Neural cell (in vitro differentiated cells): ENCODE measurements around the gene NAP1L5. TPM values are rescaled to one million over a fixed set of nuclear protein-coding genes. Genes with fewer than 3 reads are reported as not detected.

Experiments
- H2AFZ ChIP-seq: fragments of 200-600, 300-800 bp; sonication (generic), shearing (Covaris generic); 2 replicates; pipeline ENCODE4 v1.6.0; 2014; ENCODE audit warnings: low read depth, mild to moderate bottlenecking, antibody characterized with exemption, low read length, moderate library complexity
- H3F3A ChIP-seq: fragments of 200-600 bp; shearing (Covaris generic); 2 replicates; pipeline ENCODE4 v1.6.1; 2016; ENCODE audit warnings: mild to moderate bottlenecking, moderate library complexity, mixed read lengths, antibody characterized with exemption, low read length; ENCODE audit not compliant: insufficient read depth, poor library complexity, severe bottlenecking
- H3K27ac ChIP-seq: fragments of 200-600, 300-800 bp; sonication (generic), shearing (Covaris generic); 2 replicates; pipeline ENCODE4 v1.5.1; 2014; ENCODE audit warnings: mild to moderate bottlenecking, low read length, moderate library complexity
- H3K27me3 ChIP-seq: fragments of 300-800, 200-600 bp; sonication (generic), shearing (Covaris generic); 2 replicates; pipeline ENCODE4 v1.6.0; 2014; ENCODE audit warnings: mild to moderate bottlenecking, low read depth, low read length, moderate library complexity; ENCODE audit not compliant: insufficient read depth
- H3K36me3 ChIP-seq: fragments of 300-800, 200-600 bp; sonication (generic), shearing (Covaris generic); 2 replicates; pipeline ENCODE4 v1.5.1; 2014; ENCODE audit warnings: mild to moderate bottlenecking, antibody characterized with exemption, low read length, moderate library complexity; ENCODE audit not compliant: insufficient read depth
- H3K4me2 ChIP-seq: fragments of 300-800, 200-600 bp; sonication (generic), shearing (Covaris generic); 2 replicates; pipeline ENCODE4 v1.6.0; 2014; ENCODE audit warnings: mild to moderate bottlenecking, low read length
- H3K4me3 ChIP-seq: fragments of 300-800, 200-600 bp; sonication (generic), shearing (Covaris generic); 2 replicates; pipeline ENCODE4 v1.5.1; 2014; ENCODE audit warnings: mild to moderate bottlenecking, low read length, moderate library complexity
- H3K79me2 ChIP-seq: fragments of 200-600 bp; shearing (Covaris generic); replicated peaks from 2 replicates; pipeline ENCODE4 v1.6.0; 2014; ENCODE audit warnings: mild to moderate bottlenecking, low read length, moderate library complexity; ENCODE audit not compliant: insufficient read depth
- H3K9ac ChIP-seq: fragments of 300-800, 200-600 bp; sonication (generic), shearing (Covaris generic); 2 replicates; pipeline ENCODE4 v1.6.1; 2016; ENCODE audit warnings: mild to moderate bottlenecking, low read length, mixed read lengths
- H3K9me2 ChIP-seq: fragments of 200-600 bp; shearing (Covaris generic); 2 replicates; pipeline ENCODE4 v1.6.1; 2016; ENCODE audit warnings: mild to moderate bottlenecking, low read length, mixed read lengths; ENCODE audit not compliant: insufficient read depth
- H3K9me3 ChIP-seq: fragments of 200-600, 300-800 bp; sonication (generic), shearing (Covaris generic); 2 replicates; pipeline ENCODE4 v1.6.1; 2016; ENCODE audit warnings: mild to moderate bottlenecking, mixed run types, low read length, moderate library complexity, mixed read lengths
- H4K20me1 ChIP-seq: fragments of 200-600 bp; shearing (Covaris generic); 2 replicates; pipeline ENCODE4 v1.6.1; 2016; ENCODE audit warnings: mild to moderate bottlenecking, mixed run types; ENCODE audit not compliant: insufficient read depth
- EP300 ChIP-seq: fragments of 450-650 bp; conservative IDR thresholded peaks from 2 replicates; pipeline ENCODE4 v1.6.1; 2014; ENCODE audit warnings: antibody characterized with exemption, mild to moderate bottlenecking, moderate library complexity; ENCODE audit not compliant: poor library complexity, severe bottlenecking
- EZH2 ChIP-seq: fragments of 200-600, 300-800 bp; shearing (Covaris generic), sonication (generic); IDR thresholded peaks from 2 replicates; pipeline ENCODE4 v1.6.1; 2014; ENCODE audit warnings: antibody characterized with exemption, low read length, borderline replicate concordance, mild to moderate bottlenecking; ENCODE audit not compliant: insufficient read depth, poor library complexity, severe bottlenecking
- MXI1 ChIP-seq: fragments of 450-650 bp; conservative IDR thresholded peaks from 2 replicates; pipeline ENCODE4 v1.6.1; 2014; ENCODE audit warnings: antibody characterized with exemption, mild to moderate bottlenecking; ENCODE audit not compliant: poor library complexity, severe bottlenecking
- POLR2AphosphoS5 ChIP-seq: IDR thresholded peaks from 2 replicates; pipeline ENCODE4 v1.6.1; 2012
- RAD21 ChIP-seq: fragments of 450-650 bp; conservative IDR thresholded peaks from 2 replicates; pipeline ENCODE4 v1.6.1; 2014; ENCODE audit warnings: antibody characterized with exemption, mild to moderate bottlenecking, moderate library complexity
- SMC3 ChIP-seq: fragments of 450-650 bp; conservative IDR thresholded peaks from 2 replicates; pipeline ENCODE4 v1.6.1; 2014; ENCODE audit warnings: antibody characterized with exemption, mild to moderate bottlenecking, moderate library complexity; ENCODE audit not compliant: poor library complexity
- TAF1 ChIP-seq: IDR thresholded peaks from 2 replicates; pipeline ENCODE4 v1.6.1; 2012; ENCODE audit warnings: low read depth
- polyA plus RNA-seq: library from polyadenylated mRNA; depleted of rRNA; stranded (reverse); fragments of >200 nt; gene quantifications from 2 replicates; pipeline ENCODE4 v1.2.3, GENCODE V29; 2014
- TF ChIP-seq, protein P1 (sequence below): fragments of 450-650 bp; IDR thresholded peaks from 2 replicates; pipeline ENCODE4 v1.5.1; 2014; ENCODE audit warnings: antibody characterized with exemption, mild to moderate bottlenecking, moderate library complexity; ENCODE audit not compliant: poor library complexity, severe bottlenecking
- TF ChIP-seq, protein P2 (sequence below): IDR thresholded peaks from 2 replicates; pipeline ENCODE4 v1.6.1; 2012; ENCODE audit warnings: borderline replicate concordance

The NAP1L5 gene
- polyA plus RNA-seq, 1 donor from 2014 or later, result 53.1 TPM

DNA sequence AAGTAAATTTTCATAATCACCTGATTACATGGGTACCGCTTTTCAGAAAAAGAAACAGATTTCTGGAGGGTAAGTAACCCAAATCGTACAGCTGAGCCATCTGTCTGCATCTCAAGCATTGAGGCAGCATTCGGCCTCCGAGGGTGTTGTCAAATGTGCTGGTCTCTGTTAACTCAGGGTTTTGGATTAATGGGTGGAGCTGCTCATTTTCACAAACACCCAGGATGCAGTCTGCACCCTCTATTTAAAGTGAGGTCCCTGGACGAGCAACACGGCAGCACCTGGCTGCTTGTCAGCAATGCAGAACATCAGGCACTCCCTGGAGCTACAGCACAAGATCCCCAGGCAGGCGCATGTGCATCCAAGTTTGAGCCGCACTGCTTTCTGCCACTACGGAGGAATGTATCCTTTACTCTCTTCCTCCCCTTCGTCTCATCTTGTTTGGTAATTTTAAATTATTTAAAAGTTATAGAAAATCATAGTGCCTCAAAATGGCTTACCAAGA lies 24.7 kb upstream of the NAP1L5 start:
- Histone ChIP-seq H3K4me2 (no peak overlapping the region), H3K79me2 (no peaks in the 10 kb centered on the region), H3K9me2 (no peaks in the 10 kb centered on the region), H3F3A (no peaks in the 10 kb centered on the region), H3K4me3 (no peak overlapping the region), H2AFZ (no peak overlapping the region), H3K27ac (no peak overlapping the region), H3K36me3 (peaks cover 26% of the 10 kb centered on the region), H3K9me3 (no peaks in the 10 kb centered on the region), H4K20me1 (no peaks in the 10 kb centered on the region), H3K27me3 (no peaks in the 10 kb centered on the region), H3K9ac (no peak overlapping the region)
- TF ChIP-seq TAF1, result no peak
- TF ChIP-seq RAD21, result no peak
- no peak for TF ChIP-seq POLR2AphosphoS5
- no peak for TF ChIP-seq EP300
- TF ChIP-seq, protein P1, sequence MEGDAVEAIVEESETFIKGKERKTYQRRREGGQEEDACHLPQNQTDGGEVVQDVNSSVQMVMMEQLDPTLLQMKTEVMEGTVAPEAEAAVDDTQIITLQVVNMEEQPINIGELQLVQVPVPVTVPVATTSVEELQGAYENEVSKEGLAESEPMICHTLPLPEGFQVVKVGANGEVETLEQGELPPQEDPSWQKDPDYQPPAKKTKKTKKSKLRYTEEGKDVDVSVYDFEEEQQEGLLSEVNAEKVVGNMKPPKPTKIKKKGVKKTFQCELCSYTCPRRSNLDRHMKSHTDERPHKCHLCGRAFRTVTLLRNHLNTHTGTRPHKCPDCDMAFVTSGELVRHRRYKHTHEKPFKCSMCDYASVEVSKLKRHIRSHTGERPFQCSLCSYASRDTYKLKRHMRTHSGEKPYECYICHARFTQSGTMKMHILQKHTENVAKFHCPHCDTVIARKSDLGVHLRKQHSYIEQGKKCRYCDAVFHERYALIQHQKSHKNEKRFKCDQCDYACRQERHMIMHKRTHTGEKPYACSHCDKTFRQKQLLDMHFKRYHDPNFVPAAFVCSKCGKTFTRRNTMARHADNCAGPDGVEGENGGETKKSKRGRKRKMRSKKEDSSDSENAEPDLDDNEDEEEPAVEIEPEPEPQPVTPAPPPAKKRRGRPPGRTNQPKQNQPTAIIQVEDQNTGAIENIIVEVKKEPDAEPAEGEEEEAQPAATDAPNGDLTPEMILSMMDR, result no peak
- no peak for TF ChIP-seq EZH2
- no peak for TF ChIP-seq SMC3
- TF ChIP-seq, protein P2, sequence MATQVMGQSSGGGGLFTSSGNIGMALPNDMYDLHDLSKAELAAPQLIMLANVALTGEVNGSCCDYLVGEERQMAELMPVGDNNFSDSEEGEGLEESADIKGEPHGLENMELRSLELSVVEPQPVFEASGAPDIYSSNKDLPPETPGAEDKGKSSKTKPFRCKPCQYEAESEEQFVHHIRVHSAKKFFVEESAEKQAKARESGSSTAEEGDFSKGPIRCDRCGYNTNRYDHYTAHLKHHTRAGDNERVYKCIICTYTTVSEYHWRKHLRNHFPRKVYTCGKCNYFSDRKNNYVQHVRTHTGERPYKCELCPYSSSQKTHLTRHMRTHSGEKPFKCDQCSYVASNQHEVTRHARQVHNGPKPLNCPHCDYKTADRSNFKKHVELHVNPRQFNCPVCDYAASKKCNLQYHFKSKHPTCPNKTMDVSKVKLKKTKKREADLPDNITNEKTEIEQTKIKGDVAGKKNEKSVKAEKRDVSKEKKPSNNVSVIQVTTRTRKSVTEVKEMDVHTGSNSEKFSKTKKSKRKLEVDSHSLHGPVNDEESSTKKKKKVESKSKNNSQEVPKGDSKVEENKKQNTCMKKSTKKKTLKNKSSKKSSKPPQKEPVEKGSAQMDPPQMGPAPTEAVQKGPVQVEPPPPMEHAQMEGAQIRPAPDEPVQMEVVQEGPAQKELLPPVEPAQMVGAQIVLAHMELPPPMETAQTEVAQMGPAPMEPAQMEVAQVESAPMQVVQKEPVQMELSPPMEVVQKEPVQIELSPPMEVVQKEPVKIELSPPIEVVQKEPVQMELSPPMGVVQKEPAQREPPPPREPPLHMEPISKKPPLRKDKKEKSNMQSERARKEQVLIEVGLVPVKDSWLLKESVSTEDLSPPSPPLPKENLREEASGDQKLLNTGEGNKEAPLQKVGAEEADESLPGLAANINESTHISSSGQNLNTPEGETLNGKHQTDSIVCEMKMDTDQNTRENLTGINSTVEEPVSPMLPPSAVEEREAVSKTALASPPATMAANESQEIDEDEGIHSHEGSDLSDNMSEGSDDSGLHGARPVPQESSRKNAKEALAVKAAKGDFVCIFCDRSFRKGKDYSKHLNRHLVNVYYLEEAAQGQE, result no peak

DNA sequence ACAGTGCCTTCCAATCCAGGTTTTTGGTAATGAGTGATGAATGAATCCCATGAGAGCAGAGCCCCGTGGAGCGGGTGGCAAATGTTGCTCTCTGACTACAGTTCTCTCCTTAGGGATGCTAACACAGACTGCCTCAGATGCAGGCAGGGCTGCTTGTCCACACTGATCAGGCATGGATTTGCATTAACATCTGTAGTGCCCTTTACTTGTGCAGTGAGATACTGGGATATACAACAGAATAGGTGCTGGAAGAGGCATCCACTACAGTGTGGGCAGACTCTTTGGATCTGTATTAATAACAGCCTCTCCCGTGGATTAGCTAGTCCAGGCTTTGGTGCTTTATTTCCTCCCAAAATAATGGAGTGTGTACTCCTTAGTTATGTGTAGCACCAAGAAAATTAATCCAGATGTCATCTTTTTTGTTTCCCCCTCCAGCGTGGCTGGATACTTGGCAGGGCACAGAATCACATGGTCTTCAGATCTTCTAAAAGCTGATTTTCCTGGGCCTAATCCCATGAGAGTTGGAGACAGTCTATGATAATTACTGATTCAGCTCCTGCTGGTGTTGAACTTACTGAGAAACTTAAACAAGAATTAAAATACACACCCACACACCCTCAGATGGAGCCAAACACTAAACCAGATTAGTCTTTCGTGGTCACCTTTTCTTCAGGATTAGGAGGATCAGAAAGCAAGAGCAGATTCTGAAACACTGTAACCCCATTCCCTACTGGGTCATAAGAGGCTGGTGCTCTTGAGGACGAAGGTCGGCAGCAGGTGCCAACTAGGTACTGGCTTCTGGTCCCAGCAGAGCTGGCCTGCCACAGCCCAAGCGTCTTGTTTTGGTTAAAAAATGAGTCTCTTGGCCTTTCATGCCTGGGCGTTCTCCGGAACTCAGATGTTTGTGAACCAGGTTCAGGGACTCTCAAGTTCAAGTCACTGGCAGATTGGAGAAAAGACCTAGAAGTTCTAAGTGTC lies 23.1 kb upstream of the NAP1L5 start:
- Histone ChIP-seq H3K79me2 (no peaks in the 10 kb centered on the region), H3K36me3 (peaks cover 31% of the 10 kb centered on the region), H3K4me2 (no peak overlapping the region), H3K27me3 (no peaks in the 10 kb centered on the region), H3K9me3 (no peaks in the 10 kb centered on the region), H3K9ac (no peak overlapping the region), H3K27ac (no peak overlapping the region), H2AFZ (no peak overlapping the region), H3F3A (no peaks in the 10 kb centered on the region), H3K9me2 (no peaks in the 10 kb centered on the region), H3K4me3 (no peak overlapping the region), H4K20me1 (no peaks in the 10 kb centered on the region)
- TF ChIP-seq SMC3 (no peak), RAD21 (no peak), EZH2 (no peak), MXI1 (no peak), POLR2AphosphoS5 (no peak), TAF1 (no peak), EP300 (no peak)
- TF ChIP-seq, protein P1, result no peak
- TF ChIP-seq, protein P2, result no peak
